SK-N-SH treated with all-trans-retinoic acid at 6 μM for 48 hours (cell line): ENCODE measurements around the gene RNASE8.

Experiments used
- ARNTL ChIP-seq: fragments of 450-650 bp; formaldehyde crosslinking; IDR thresholded peaks from 2 replicates; pipeline ENCODE4 v1.5.0; 2020; ENCODE audit warnings: low read depth, mild to moderate bottlenecking, moderate library complexity, borderline replicate concordance
- GLIS3 ChIP-seq: fragments of 250-450 bp; sonication (Bioruptor Pico); IDR thresholded peaks from 2 replicates; pipeline ENCODE4 v1.5.0; 2020; ENCODE audit warnings: mild to moderate bottlenecking, moderate library complexity
- TOX ChIP-seq: fragments of 250-450 bp; sonication (Bioruptor Pico); IDR thresholded peaks from 2 replicates; pipeline ENCODE4 v1.8.0; 2021; ENCODE audit warnings: mild to moderate bottlenecking, moderate library complexity, borderline replicate concordance
- TF ChIP-seq, protein P1 (sequence below): fragments of 250-450 bp; sonication (Bioruptor Pico); IDR thresholded peaks from 2 replicates; pipeline ENCODE4 v1.8.0; 2020; ENCODE audit warnings: mild to moderate bottlenecking, moderate library complexity, borderline replicate concordance

DNA sequence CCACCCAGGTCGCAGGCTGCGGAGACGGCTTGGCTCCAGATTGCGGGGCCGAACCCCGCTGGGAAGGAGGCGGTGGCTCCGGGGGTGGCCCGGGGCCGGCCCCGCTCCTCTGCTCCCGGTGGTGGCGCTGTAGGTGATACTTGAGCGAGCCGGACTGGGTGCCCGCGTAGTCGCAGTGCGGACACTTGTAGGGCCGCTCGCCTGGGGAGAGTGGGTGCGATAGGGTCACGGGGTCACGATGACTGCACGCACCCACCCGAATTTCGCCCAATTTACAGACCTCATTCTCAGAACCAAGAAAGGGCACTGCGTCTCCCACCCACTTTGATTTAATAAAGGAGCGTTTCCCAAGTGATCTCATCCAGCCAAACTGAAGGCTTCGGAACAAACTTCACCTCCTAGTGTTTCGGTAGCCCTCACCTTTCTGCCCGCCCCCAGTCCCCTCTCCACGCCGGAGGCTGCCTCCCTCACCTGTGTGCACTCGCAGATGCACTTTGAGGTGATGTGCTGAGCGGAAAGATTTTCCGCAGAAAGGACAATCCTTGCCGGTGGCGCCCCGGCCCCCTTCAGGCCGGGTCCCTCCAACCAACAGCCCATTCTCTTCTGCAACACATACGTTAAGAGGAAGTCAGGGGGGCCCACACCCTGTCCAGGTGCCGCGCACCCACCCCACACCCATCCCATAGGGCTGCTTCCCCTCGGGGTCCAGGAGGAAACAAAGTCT lies 33.5 kb downstream of the RNASE8 start:
- TF ChIP-seq, protein P1, sequence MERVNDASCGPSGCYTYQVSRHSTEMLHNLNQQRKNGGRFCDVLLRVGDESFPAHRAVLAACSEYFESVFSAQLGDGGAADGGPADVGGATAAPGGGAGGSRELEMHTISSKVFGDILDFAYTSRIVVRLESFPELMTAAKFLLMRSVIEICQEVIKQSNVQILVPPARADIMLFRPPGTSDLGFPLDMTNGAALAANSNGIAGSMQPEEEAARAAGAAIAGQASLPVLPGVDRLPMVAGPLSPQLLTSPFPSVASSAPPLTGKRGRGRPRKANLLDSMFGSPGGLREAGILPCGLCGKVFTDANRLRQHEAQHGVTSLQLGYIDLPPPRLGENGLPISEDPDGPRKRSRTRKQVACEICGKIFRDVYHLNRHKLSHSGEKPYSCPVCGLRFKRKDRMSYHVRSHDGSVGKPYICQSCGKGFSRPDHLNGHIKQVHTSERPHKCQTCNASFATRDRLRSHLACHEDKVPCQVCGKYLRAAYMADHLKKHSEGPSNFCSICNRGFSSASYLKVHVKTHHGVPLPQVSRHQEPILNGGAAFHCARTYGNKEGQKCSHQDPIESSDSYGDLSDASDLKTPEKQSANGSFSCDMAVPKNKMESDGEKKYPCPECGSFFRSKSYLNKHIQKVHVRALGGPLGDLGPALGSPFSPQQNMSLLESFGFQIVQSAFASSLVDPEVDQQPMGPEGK (CRISPR knock-in tag): no peak
- TF ChIP-seq GLIS3 (CRISPR knock-in tag) (no peak), ARNTL (CRISPR knock-in tag) (no peak), TOX (no peak)
